ENCODE data around the gene TPCN1. TPM values are rescaled to one million over a fixed set of nuclear protein-coding genes. Genes with fewer than 3 reads are reported as not detected.

TPCN1 gene
- polyA plus RNA-seq, 1 experiment: 10.9 TPM

GRCh38 chr12:113292091-113292490 is 70.8 kb downstream of the TPCN1 start:
- H3K27me3 ChIP-seq (ENCODE audit: control insufficient read depth, insufficient read depth, low read length): no peaks in the 10 kb centered on the region
- ChIA-PET POLR2A (no interaction called here), CTCF (interaction anchor here (0.6 kb wide), 1 partner anchor 787 kb away, joined by 4 read pairs; no protein-coding TSS in a partner anchor)
- TF ChIP-seq CTCF (IDR thresholded peaks at IDR 0.05; ENCODE audit: low read depth, low read length): no peak
- peak; percentile 16 for DNase-seq (ENCODE audit: low read depth, low spot score)
- H3K27ac ChIP-seq (ENCODE audit: low read depth, low read length): peak overlapping the region; percentile 47
- H3K4me3 ChIP-seq (ENCODE audit: low read depth, low read length): no peak overlapping the region
- H3K9me3 ChIP-seq (ENCODE audit: control insufficient read depth, insufficient read depth, low read length): no peaks in the 10 kb centered on the region; the same call in 1 of the 2 replicates

GRCh38 chr12:113292547-113292946 is 71.3 kb downstream of the TPCN1 start:
- peak overlapping the region; percentile 47 for H3K27ac ChIP-seq (ENCODE audit: low read depth, low read length)

GRCh38 chr12:113293100-113293499 is 71.8 kb downstream of the TPCN1 start:
- POLR2A ChIA-PET: no interaction called here
- Histone ChIP-seq H3K9me3 (ENCODE audit: control insufficient read depth, insufficient read depth, low read length) (no peaks in the 10 kb centered on the region; the same call in 1 of the 2 replicates), H3K27ac (ENCODE audit: low read depth, low read length) (no peak overlapping the region), H3K27me3 (ENCODE audit: control insufficient read depth, insufficient read depth, low read length) (no peaks in the 10 kb centered on the region), H3K4me3 (ENCODE audit: low read depth, low read length) (no peak overlapping the region)
- CTCF ChIA-PET: interaction anchor here (1.6 kb wide), 1 partner anchor 133 kb away, joined by 4 read pairs; no protein-coding TSS in a partner anchor
- DNase-seq (ENCODE audit: low read depth, low spot score): no peak
- TF ChIP-seq CTCF (IDR thresholded peaks at IDR 0.05; ENCODE audit: low read depth, low read length): no peak

More at GRCh38 chr12:113292547-113292946, 71.3 kb downstream of the TPCN1 start:
- Histone ChIP-seq H3K9me3 (ENCODE audit: control insufficient read depth, insufficient read depth, low read length) (no peaks in the 10 kb centered on the region; the same call in 1 of the 2 replicates), H3K4me3 (ENCODE audit: low read depth, low read length) (no peak overlapping the region), H3K27me3 (ENCODE audit: control insufficient read depth, insufficient read depth, low read length) (no peaks in the 10 kb centered on the region)
- TF ChIP-seq CTCF (IDR thresholded peaks at IDR 0.05; ENCODE audit: low read depth, low read length): no peak
- ChIA-PET CTCF (interaction anchor here (0.6 kb wide), 1 partner anchor 787 kb away, joined by 4 read pairs; no protein-coding TSS in a partner anchor), POLR2A (no interaction called here)
- no peak for DNase-seq (ENCODE audit: low read depth, low spot score)

GRCh38 chr12:113295886-113296556 is 74.8 kb downstream of the TPCN1 start:
- Histone ChIP-seq H3K27ac (ENCODE audit: low read depth, low read length) (no peak overlapping the region), H3K27me3 (ENCODE audit: control insufficient read depth, insufficient read depth, low read length) (no peaks in the 10 kb centered on the region), H3K9me3 (ENCODE audit: control insufficient read depth, insufficient read depth, low read length) (no peaks in the 10 kb centered on the region), H3K4me3 (ENCODE audit: low read depth, low read length) (no peak overlapping the region)
- ChIA-PET POLR2A (interaction anchor here (0.6 kb wide), 1 partner anchor 50 kb away, joined by 3 read pairs; no protein-coding TSS in a partner anchor), CTCF (no interaction called here)
- no peak for DNase-seq (ENCODE audit: low read depth, low spot score)
- TF ChIP-seq CTCF (IDR thresholded peaks at IDR 0.05; ENCODE audit: low read depth, low read length): no peak

GRCh38 chr12:113296557-113297213 is 75.4 kb downstream of the TPCN1 start:
- ChIA-PET CTCF (no interaction called here), POLR2A (interaction anchor here (0.6 kb wide), 1 partner anchor 51 kb away, joined by 3 read pairs; no protein-coding TSS in a partner anchor)
- Histone ChIP-seq H3K4me3 (ENCODE audit: low read depth, low read length) (no peak overlapping the region), H3K9me3 (ENCODE audit: control insufficient read depth, insufficient read depth, low read length) (no peaks in the 10 kb centered on the region), H3K27me3 (ENCODE audit: control insufficient read depth, insufficient read depth, low read length) (no peaks in the 10 kb centered on the region), H3K27ac (ENCODE audit: low read depth, low read length) (no peak overlapping the region)
- no peak for TF ChIP-seq CTCF (IDR thresholded peaks at IDR 0.05; ENCODE audit: low read depth, low read length)
- DNase-seq (ENCODE audit: low read depth, low spot score): no peak

All from AG04450 (cell line).